Raji (cell line): ENCODE data around the gene TMEM215.

Experiments
- POLR2A ChIP-seq: IDR thresholded peaks from 2 replicates; pipeline ENCODE4 v1.6.1; 2011; ENCODE audit warnings: low read depth, low read length, control low read depth; ENCODE audit not compliant: insufficient read depth

Gene TMEM215

GRCh38 chr9:32783168-32783891 is at the start of gene TMEM215:
TMEM215 (plus strand) TSS chr9:32783540; CDS start chr9:32784184, 644 bp downstream.
- TF ChIP-seq POLR2A = no peak

- TF ChIP-seq POLR2A = no peak
Measured at GRCh38 chr9:32735476-32735875, 47.9 kb upstream of the TMEM215 start.

GRCh38 chr9:32737378-32737777 is 46.0 kb upstream of the TMEM215 start:
- no peak for TF ChIP-seq POLR2A

GRCh38 chr9:32738501-32739172 is 44.7 kb upstream of the TMEM215 start:
- TF ChIP-seq POLR2A = no peak

- no peak for TF ChIP-seq POLR2A
Measured at GRCh38 chr9:32741706-32742105, 41.6 kb upstream of the TMEM215 start.

GRCh38 chr9:32742296-32742695 is 41.0 kb upstream of the TMEM215 start:
- TF ChIP-seq POLR2A = no peak

GRCh38 chr9:32748013-32748412 is 35.3 kb upstream of the TMEM215 start:
- TF ChIP-seq POLR2A = no peak

GRCh38 chr9:32755730-32756129 is 27.6 kb upstream of the TMEM215 start:
- no peak for TF ChIP-seq POLR2A

- TF ChIP-seq POLR2A = no peak
Measured at GRCh38 chr9:32764139-32764538, 19.2 kb upstream of the TMEM215 start.

- TF ChIP-seq POLR2A = no peak
Measured at GRCh38 chr9:32775283-32775682, 8.1 kb upstream of the TMEM215 start.

GRCh38 chr9:32776201-32776600 is 7.1 kb upstream of the TMEM215 start:
- no peak for TF ChIP-seq POLR2A

GRCh38 chr9:32782476-32783167 is 718 bp upstream of the TMEM215 start:
- TF ChIP-seq POLR2A = no peak

GRCh38 chr9:32787816-32788215 is 4.5 kb downstream of the TMEM215 start:
- TF ChIP-seq POLR2A = no peak

- TF ChIP-seq POLR2A = no peak
Measured at GRCh38 chr9:32801530-32801929, 18.2 kb downstream of the TMEM215 start.

- no peak for TF ChIP-seq POLR2A
Measured at GRCh38 chr9:32807217-32807616, 23.9 kb downstream of the TMEM215 start.

GRCh38 chr9:32811246-32811645 is 27.9 kb downstream of the TMEM215 start:
- TF ChIP-seq POLR2A = no peak

- TF ChIP-seq POLR2A = no peak
Measured at GRCh38 chr9:32820322-32820721, 37.0 kb downstream of the TMEM215 start.

- TF ChIP-seq POLR2A = no peak
Measured at GRCh38 chr9:32823101-32823500, 39.8 kb downstream of the TMEM215 start.
